ENCODE results near the gene BPGM. TPM values are rescaled to one million over a fixed set of nuclear protein-coding genes. Genes with fewer than 3 reads are reported as not detected.
"Not testable (repeated sequence)": the region's sequence is repeated elsewhere in the genome, so short reads cannot be mapped to it uniquely, and the experiment has no call there.

Gene BPGM
- total RNA-seq, 2 donors from 2014 or later = 10.5 to 10.6 TPM

GRCh38 chr7:134678115-134678514, 31.5 kb downstream of the BPGM start:
- Histone ChIP-seq H3K4me1 (no peaks in the 10 kb centered on the region), H3K4me3 (no peak overlapping the region), H3K9ac (ENCODE audit: low read depth in 2 of 2, low read length in 2 of 2) (no peak overlapping the region), H3K27me3 (no peaks in the 10 kb centered on the region), H3K36me3 (peaks cover 8% of the 10 kb centered on the region), H3K9me3 (no peaks in the 10 kb centered on the region), H3K27ac (no peak overlapping the region)
- no peak for TF ChIP-seq CTCF (IDR thresholded peaks at IDR 0.05)
- intact Hi-C loops (cut with DNase I) = no loop called here
- no peak for DNase-seq

DNA sequence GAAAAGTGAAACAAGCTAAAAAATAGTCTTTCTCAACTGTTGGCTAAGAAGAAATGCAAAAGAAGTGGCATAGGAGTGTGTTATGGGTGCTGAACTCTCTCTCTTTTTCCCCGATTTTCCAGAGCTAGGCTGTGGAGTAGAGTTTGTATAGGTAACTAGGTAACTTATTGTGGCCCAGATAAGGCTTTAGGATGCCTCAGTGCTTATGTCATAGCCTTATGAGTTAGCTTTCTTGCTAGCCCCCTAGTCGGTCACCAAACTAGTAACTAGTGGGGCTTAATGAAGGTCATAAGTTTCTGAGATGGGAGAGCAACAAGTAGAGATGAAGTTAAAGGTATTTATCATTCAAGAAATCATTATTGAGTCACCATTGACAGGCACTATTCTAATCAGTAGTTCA, 32.4 kb downstream of the BPGM start:
- no peak overlapping the region for H3K9ac ChIP-seq (ENCODE audit: low read depth in 2 of 2, low read length in 2 of 2)
- no peak overlapping the region for H3K4me3 ChIP-seq
- DNase-seq = no peak
- H3K36me3 ChIP-seq = peaks cover 8% of the 10 kb centered on the region
- intact Hi-C loops (cut with DNase I) = no loop called here
- TF ChIP-seq CTCF (IDR thresholded peaks at IDR 0.05) = no peak
- H3K9me3 ChIP-seq = no peaks in the 10 kb centered on the region
- no peaks in the 10 kb centered on the region for H3K27me3 ChIP-seq
- H3K27ac ChIP-seq = no peak overlapping the region
- H3K4me1 ChIP-seq = no peaks in the 10 kb centered on the region

- H3K36me3 ChIP-seq = peaks cover 8% of the 10 kb centered on the region
- no peaks in the 10 kb centered on the region for H3K4me1 ChIP-seq
- no peak overlapping the region for H3K9ac ChIP-seq (ENCODE audit: low read depth in 2 of 2, low read length in 2 of 2)
- TF ChIP-seq CTCF (IDR thresholded peaks at IDR 0.05) = no peak
- no peaks in the 10 kb centered on the region for H3K27me3 ChIP-seq
- H3K4me3 ChIP-seq = no peak overlapping the region
- no peak overlapping the region for H3K27ac ChIP-seq
- DNase-seq = no peak
- intact Hi-C loops (cut with DNase I) = loop anchor here (10.0 kb wide), 1 partner anchor 491 kb away; the partner anchor contains the start of gene CYREN
- H3K9me3 ChIP-seq = no peaks in the 10 kb centered on the region
Measured at GRCh38 chr7:134684165-134684564, 37.5 kb downstream of the BPGM start.

- H3K9ac ChIP-seq (ENCODE audit: low read depth in 2 of 2, low read length in 2 of 2) = no peak overlapping the region
- no peaks in the 10 kb centered on the region for H3K27me3 ChIP-seq
- DNase-seq = no peak
- no peak for TF ChIP-seq CTCF (IDR thresholded peaks at IDR 0.05)
- peaks cover 4% of the 10 kb centered on the region for H3K36me3 ChIP-seq
- no peak overlapping the region for H3K4me3 ChIP-seq
- H3K9me3 ChIP-seq = no peaks in the 10 kb centered on the region
- intact Hi-C loops (cut with DNase I) = loop anchor here (10.0 kb wide), 1 partner anchor 490 kb away; the partner anchor contains the start of gene CYREN
- H3K27ac ChIP-seq = no peak overlapping the region
- no peaks in the 10 kb centered on the region for H3K4me1 ChIP-seq
Measured at GRCh38 chr7:134685250-134685649, 38.6 kb downstream of the BPGM start.

- intact Hi-C loops (cut with DNase I) = loop anchor here (10.0 kb wide), 1 partner anchor 488 kb away; the partner anchor contains the start of gene CYREN
- Histone ChIP-seq H3K9me3 (no peaks in the 10 kb centered on the region), H3K4me3 (no peak overlapping the region), H3K27ac (no peak overlapping the region), H3K27me3 (no peaks in the 10 kb centered on the region), H3K9ac (ENCODE audit: low read depth in 2 of 2, low read length in 2 of 2) (no peak overlapping the region), H3K36me3 (no peaks in the 10 kb centered on the region), H3K4me1 (no peaks in the 10 kb centered on the region)
- TF ChIP-seq CTCF (IDR thresholded peaks at IDR 0.05) = no peak
- no peak for DNase-seq
Measured at GRCh38 chr7:134686786-134687185, 40.1 kb downstream of the BPGM start.

DNA sequence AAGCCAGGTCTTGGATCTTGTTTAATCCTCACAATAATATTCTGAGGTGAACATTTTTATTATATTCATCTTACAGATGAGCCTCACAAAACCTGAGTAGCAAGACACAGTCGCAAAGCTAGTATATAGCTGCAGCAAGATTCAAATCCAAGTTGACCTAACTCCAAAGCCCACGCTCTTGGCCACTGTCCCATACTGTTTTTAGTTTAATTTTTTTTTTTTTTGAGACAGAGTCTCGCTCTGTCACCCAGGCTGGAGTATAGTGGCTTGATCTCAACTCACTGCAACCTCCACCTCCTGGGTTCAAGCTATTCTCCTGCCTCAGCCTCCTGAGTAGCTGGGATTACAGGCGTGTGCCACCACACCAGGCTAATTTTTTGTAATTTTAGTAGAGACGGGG, 42.9 kb downstream of the BPGM start:
- not testable (repeated sequence) for DNase-seq; H3K27me3 ChIP-seq; H3K9ac ChIP-seq (ENCODE audit: low read depth in 2 of 2, low read length in 2 of 2); H3K27ac ChIP-seq; H3K9me3 ChIP-seq; H3K4me3 ChIP-seq; H3K4me1 ChIP-seq; H3K36me3 ChIP-seq
- intact Hi-C loops (cut with DNase I) = loop anchor here (10.0 kb wide), 1 partner anchor 485 kb away; the partner anchor contains the start of gene CYREN

All from colonic mucosa (tissue), 4 donors.